GM19324 (cell line): Measurements from ENCODE around the gene BCAR3.
"Not testable (repeated sequence)": the region's sequence is repeated elsewhere in the genome, so short reads cannot be mapped to it uniquely, and the experiment has no call there.

Experiments used
- ATAC-seq: cut with Tn5 transposase; IDR thresholded peaks from one replicate; pipeline ENCODE4 v1.9.1; 2021; ENCODE audit warnings: mild to moderate bottlenecking, moderate library complexity; ENCODE audit not compliant: unreplicated experiment, low FRiP score

The BCAR3 gene

GRCh38 chr1:93559695-93560094 is 121.9 kb downstream of the BCAR3 start:
- ATAC-seq, result no peak

- ATAC-seq, result no peak
Measured at GRCh38 chr1:93559045-93559444, 122.6 kb downstream of the BCAR3 start.

- ATAC-seq, result no peak
Measured at GRCh38 chr1:93556291-93556690, 125.3 kb downstream of the BCAR3 start.

GRCh38 chr1:93554883-93555872 is 126.5 kb downstream of the BCAR3 start:
- ATAC-seq, result no peak

GRCh38 chr1:93553886-93554490 is 127.6 kb downstream of the BCAR3 start:
- not testable (repeated sequence) for ATAC-seq

GRCh38 chr1:93552741-93553455 is 128.7 kb downstream of the BCAR3 start:
- ATAC-seq, result no peak

- ATAC-seq, result no peak
Measured at GRCh38 chr1:93549811-93550210, 131.8 kb downstream of the BCAR3 start.

GRCh38 chr1:93549131-93549530 is 132.5 kb downstream of the BCAR3 start:
- ATAC-seq, result no peak

- ATAC-seq, result no peak
Measured at GRCh38 chr1:93546162-93546863, 135.3 kb downstream of the BCAR3 start.

GRCh38 chr1:93542398-93542797 is 139.2 kb downstream of the BCAR3 start:
- no peak for ATAC-seq

GRCh38 chr1:93541045-93541444 is 140.6 kb downstream of the BCAR3 start:
- no peak for ATAC-seq

GRCh38 chr1:93537924-93538323 is 143.7 kb downstream of the BCAR3 start:
- ATAC-seq, result no peak

GRCh38 chr1:93537396-93537795 is 144.2 kb downstream of the BCAR3 start:
- no peak for ATAC-seq

GRCh38 chr1:93533677-93534076 is 148.0 kb downstream of the BCAR3 start:
- ATAC-seq, result no peak

- ATAC-seq, result no peak
Measured at GRCh38 chr1:93532780-93533378, 148.8 kb downstream of the BCAR3 start.

- ATAC-seq, result no peak
Measured at GRCh38 chr1:93531193-93531592, 150.4 kb downstream of the BCAR3 start.

GRCh38 chr1:93528412-93528811 is 153.2 kb downstream of the BCAR3 start:
- no peak for ATAC-seq

GRCh38 chr1:93526431-93526830 is 155.2 kb downstream of the BCAR3 start:
- no peak for ATAC-seq

GRCh38 chr1:93525431-93525830 is 156.2 kb downstream of the BCAR3 start:
- no peak for ATAC-seq

GRCh38 chr1:93522721-93523120 is 158.9 kb downstream of the BCAR3 start:
- no peak for ATAC-seq
